RWPE1 (cell line): Measurements from ENCODE around the gene SPEF1.

Source experiments
- CTCF ChIA-PET: fragments of 350-600 bp; sonication (Branson Sonifier 250); formaldehyde crosslinking; extraction: SDS; loops from one replicate; lab custom pipeline; 2021; lab: Yijun Ruan, JAX
- POLR2A ChIA-PET: fragments of 400-600 bp; formaldehyde crosslinking; extraction: SDS; loops from one replicate; lab custom pipeline; 2020; ENCODE audit warnings: antibody characterized with exemption; ENCODE audit not compliant: low non-redundant PET; lab: Yijun Ruan, JAX
- DNase-seq: peaks from one replicate; pipeline ENCODE4 v3.0.0; 2012; ENCODE audit warnings: low spot score
- H3K27ac ChIP-seq: fragments of 450-650 bp; 2 replicates; pipeline ENCODE4 v1.5.1; 2017
- CTCF ChIP-seq: fragments of 450-650 bp; conservative IDR thresholded peaks from 2 replicates; pipeline ENCODE4 v1.5.1; 2017; ENCODE audit warnings: low read depth, mild to moderate bottlenecking

Gene SPEF1

GRCh38 chr20:3729811-3730540 lies 51.3 kb downstream of the SPEF1 start:
- ChIA-PET POLR2A (no interaction called here), CTCF (no interaction called here)
- DNase-seq = no peak
- TF ChIP-seq CTCF = no peak
- H3K27ac ChIP-seq = no peak overlapping the region

GRCh38 chr20:3729378-3729777 lies 51.9 kb downstream of the SPEF1 start:
- ChIA-PET POLR2A (no interaction called here), CTCF (interaction anchor here (0.6 kb wide), 1 partner anchor 131 kb away, joined by 5 read pairs; no protein-coding TSS in a partner anchor)
- no peak for DNase-seq
- H3K27ac ChIP-seq = no peak overlapping the region
- no peak for TF ChIP-seq CTCF

- no peak for DNase-seq
- POLR2A ChIA-PET = no interaction called here
- no peak overlapping the region for H3K27ac ChIP-seq
- CTCF ChIA-PET = interaction anchor here (0.6 to 1.2 kb wide), 3 partner anchors 13 to 165 kb away, joined by 3 to 5 read pairs (median 4); no protein-coding TSS in a partner anchor
- TF ChIP-seq CTCF = no peak
Observed at GRCh38 chr20:3728876-3729275, 52.4 kb downstream of the SPEF1 start.

GRCh38 chr20:3728354-3728753 lies 52.9 kb downstream of the SPEF1 start:
- POLR2A ChIA-PET = no interaction called here
- no peak for DNase-seq
- no peak for TF ChIP-seq CTCF
- CTCF ChIA-PET = interaction anchor here (0.7 to 1.2 kb wide), 4 partner anchors 12 to 165 kb away, joined by 3 to 6 read pairs (median 4); no protein-coding TSS in a partner anchor
- no peak overlapping the region for H3K27ac ChIP-seq
